ENCODE data around the gene NRG3. TPM values are rescaled to one million over a fixed set of nuclear protein-coding genes. Genes with fewer than 3 reads are reported as not detected.

Gene NRG3
- total and polyA plus RNA-seq, 2 of the 4 experiments (the other 2 are of a cell fraction): not detected

DNA sequence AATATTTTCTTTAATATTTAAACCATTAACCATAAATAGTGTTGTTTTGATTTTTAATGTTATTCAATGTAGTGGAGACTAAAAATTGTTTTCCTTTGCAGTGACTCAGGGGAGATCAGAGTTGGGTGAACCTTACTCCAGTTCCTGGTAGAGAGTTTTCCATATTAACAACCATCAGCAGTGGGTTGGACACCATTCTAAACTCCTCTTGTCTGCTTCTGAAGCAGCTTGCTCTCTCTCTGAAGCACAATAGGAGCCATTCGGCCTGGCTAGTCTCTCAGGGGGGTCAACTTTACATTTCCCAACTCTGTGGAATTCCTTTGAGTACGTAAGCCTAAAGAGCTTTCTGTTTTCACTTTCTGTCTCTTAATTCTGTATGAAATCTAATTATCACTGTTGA, 9.4 kb upstream of the NRG3 start:
- in situ Hi-C loops (cut with MboI; ENCODE audit: low sequenced_read_pairs) (no loop called here), intact Hi-C loops (cut with micrococcal nuclease) (no loop called here), dilution Hi-C loops (cut with HindIII; ENCODE audit: low sequenced_read_pairs, unreplicated experiment) (no loop called here)
- Histone ChIP-seq H3K9me3 (ENCODE audit: control insufficient read depth, insufficient read depth, low read length) (peaks cover 6% of the 10 kb centered on the region), H3K23ac (ENCODE audit: low read depth, low read length) (no peak overlapping the region), H4K91ac (ENCODE audit: insufficient read depth, low read depth, low read length) (no peak overlapping the region), H4K8ac (ENCODE audit: low read depth in 2 of 2, low read length in 2 of 2) (no peak overlapping the region), H4K5ac (ENCODE audit: low read depth, low read length) (no peak overlapping the region), H2BK15ac (ENCODE audit: low read depth, low read length) (no peak overlapping the region), H3K79me1 (ENCODE audit: low read depth in 1 of 2, low read length in 2 of 2) (no peaks in the 10 kb centered on the region), H2AK5ac (ENCODE audit: low read depth, low read length) (no peak overlapping the region), H3K27me3 (ENCODE audit: control insufficient read depth, insufficient read depth, low read length) (no peaks in the 10 kb centered on the region), H4K20me1 (ENCODE audit: insufficient read depth, low read length) (no peaks in the 10 kb centered on the region), H3K14ac (replicated peaks; ENCODE audit: low read depth, low read length) (no peak overlapping the region), H3K36me3 (ENCODE audit: control insufficient read depth, insufficient read depth, low read length) (no peaks in the 10 kb centered on the region), H3K4ac (ENCODE audit: low read depth, low read length) (no peak overlapping the region), H3K4me3 (ENCODE audit: insufficient read depth, low read depth, low read length) (no peak overlapping the region), H2AK9ac (replicated peaks; ENCODE audit: low read depth, low read length, poor library complexity) (no peak overlapping the region), H2AFZ (replicated peaks; ENCODE audit: low read length, poor library complexity) (no peak overlapping the region), H3K56ac (ENCODE audit: extremely low read depth, insufficient read depth, low read length) (no peak overlapping the region), H3K27ac (ENCODE audit: insufficient read depth, low read length) (no peak overlapping the region), H2BK5ac (ENCODE audit: low read depth, low read length, poor library complexity, severe bottlenecking) (no peak overlapping the region), H3K9me1 (ENCODE audit: insufficient read depth, low read length) (no peaks in the 10 kb centered on the region), H3K4me2 (ENCODE audit: low read depth, low read length) (no peak overlapping the region), H2BK120ac (ENCODE audit: low read depth, low read length) (no peak overlapping the region), H3K18ac (ENCODE audit: low read depth, low read length) (no peak overlapping the region), H3K9ac (ENCODE audit: low read depth, low read length) (no peak overlapping the region), H3K4me1 (ENCODE audit: control insufficient read depth, insufficient read depth, low read length) (no peaks in the 10 kb centered on the region), H2BK20ac (ENCODE audit: low read depth, low read length) (no peak overlapping the region)
- no CpG with 5 or more reads among the region's 2 CpGs for WGBS, 2 experiments (ENCODE audit: extremely low coverage in 2 of 2, insufficient read length in 1 of 2)
- CTCF ChIA-PET: no interaction called here
- ATAC-seq (ENCODE audit: low read depth): no peak
- POLR2A ChIA-PET (ENCODE audit: unreplicated experiment): no interaction called here
- no TSS peak for BruUV-seq (replicated peaks)
- DNase-seq: no peak
- TF ChIP-seq RFX5 (IDR thresholded peaks at IDR 0.05; ENCODE audit: low read depth, low read length): no peak
- TF ChIP-seq, protein P1, sequence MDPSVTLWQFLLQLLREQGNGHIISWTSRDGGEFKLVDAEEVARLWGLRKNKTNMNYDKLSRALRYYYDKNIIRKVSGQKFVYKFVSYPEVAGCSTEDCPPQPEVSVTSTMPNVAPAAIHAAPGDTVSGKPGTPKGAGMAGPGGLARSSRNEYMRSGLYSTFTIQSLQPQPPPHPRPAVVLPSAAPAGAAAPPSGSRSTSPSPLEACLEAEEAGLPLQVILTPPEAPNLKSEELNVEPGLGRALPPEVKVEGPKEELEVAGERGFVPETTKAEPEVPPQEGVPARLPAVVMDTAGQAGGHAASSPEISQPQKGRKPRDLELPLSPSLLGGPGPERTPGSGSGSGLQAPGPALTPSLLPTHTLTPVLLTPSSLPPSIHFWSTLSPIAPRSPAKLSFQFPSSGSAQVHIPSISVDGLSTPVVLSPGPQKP (IDR thresholded peaks at IDR 0.05; ENCODE audit: borderline replicate concordance, low read depth, low read length): no peak
- TF ChIP-seq SMC3 (IDR thresholded peaks at IDR 0.05; ENCODE audit: low read depth, low read length): no peak
- TF ChIP-seq POLR2A (IDR thresholded peaks at IDR 0.05; ENCODE audit: low read depth, low read length): no peak
- TF ChIP-seq, protein P2, sequence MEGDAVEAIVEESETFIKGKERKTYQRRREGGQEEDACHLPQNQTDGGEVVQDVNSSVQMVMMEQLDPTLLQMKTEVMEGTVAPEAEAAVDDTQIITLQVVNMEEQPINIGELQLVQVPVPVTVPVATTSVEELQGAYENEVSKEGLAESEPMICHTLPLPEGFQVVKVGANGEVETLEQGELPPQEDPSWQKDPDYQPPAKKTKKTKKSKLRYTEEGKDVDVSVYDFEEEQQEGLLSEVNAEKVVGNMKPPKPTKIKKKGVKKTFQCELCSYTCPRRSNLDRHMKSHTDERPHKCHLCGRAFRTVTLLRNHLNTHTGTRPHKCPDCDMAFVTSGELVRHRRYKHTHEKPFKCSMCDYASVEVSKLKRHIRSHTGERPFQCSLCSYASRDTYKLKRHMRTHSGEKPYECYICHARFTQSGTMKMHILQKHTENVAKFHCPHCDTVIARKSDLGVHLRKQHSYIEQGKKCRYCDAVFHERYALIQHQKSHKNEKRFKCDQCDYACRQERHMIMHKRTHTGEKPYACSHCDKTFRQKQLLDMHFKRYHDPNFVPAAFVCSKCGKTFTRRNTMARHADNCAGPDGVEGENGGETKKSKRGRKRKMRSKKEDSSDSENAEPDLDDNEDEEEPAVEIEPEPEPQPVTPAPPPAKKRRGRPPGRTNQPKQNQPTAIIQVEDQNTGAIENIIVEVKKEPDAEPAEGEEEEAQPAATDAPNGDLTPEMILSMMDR (conservative IDR thresholded peaks at IDR 0.05; ENCODE audit: low read depth, low read length): no peak
- no peak for TF ChIP-seq FOS (IDR thresholded peaks at IDR 0.05; ENCODE audit: low read depth, low read length)

All from IMR-90 (cell line).